Frontal cortex (tissue), 4 donors: Measurements from ENCODE around the gene CD247. TPM values are rescaled to one million over a fixed set of nuclear protein-coding genes. Genes with fewer than 3 reads are reported as not detected.

Experiments used
- DNase-seq, 2 donors: peaks; one replicate each; pipeline ENCODE4 v3.0.0; 2012; ENCODE audit warnings: low spot score in 2 of 2
- FAIRE-seq: peaks from 2 replicates; lab custom pipeline; 2012; peaks lifted over from hg19 to GRCh38; lab: Jason Lieb, UNC
- total RNA-seq: library from RNA; depleted of rRNA; stranded (reverse); fragments of >200 nt; gene quantifications from one replicate; pipeline ENCODE4 v1.2.3, GENCODE V29; 2014
- donor health status: control.
- donor health status: control.
- donor health status: control.

The CD247 gene
- total RNA-seq, 1 donor from 2014 or later: 1.2 TPM

- DNase-seq (no peak), FAIRE-seq (no peak)
Observed at GRCh38 chr1:167515893-167516321, 2.4 kb downstream of the CD247 start.

DNA sequence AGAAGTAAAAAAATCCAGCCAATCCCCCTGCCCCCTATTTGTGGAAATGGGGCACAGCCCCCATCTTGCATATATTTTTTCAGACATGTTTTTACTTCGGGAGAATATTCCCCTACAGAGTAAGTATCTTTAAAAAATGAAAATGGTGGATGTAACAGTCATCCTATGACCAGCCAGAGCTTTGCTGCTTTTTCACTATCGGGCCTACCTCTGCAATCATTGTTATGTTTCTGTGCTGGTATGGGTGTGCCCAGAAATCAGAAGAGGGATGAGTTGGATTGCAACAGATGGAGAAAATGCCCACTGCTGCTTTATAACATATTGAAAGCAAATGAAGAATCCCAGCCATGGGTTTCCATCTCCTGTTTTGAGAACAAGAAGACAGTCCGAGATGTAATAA lies 2.9 kb downstream of the CD247 start:
- DNase-seq: no peak
- no peak for FAIRE-seq

DNA sequence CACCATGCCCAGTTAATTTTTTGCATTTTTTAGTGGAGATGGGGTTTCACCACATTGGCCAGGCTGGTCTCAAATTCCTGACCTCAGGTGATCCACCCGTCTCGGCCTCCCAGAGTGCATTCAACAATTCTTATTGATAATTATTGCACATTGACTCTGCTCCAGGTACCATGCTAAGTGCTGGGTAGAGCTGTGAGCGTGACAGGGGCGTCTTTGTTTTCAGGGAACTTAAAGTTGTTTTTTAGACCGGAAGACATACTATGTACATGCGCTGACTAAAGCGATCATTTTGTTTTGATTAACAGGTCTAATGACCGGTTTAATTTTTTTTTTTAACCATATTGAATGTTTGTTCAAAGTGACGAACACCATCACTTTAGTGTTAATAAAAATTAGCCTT lies 4.0 kb downstream of the CD247 start:
- DNase-seq: no peak
- no peak for FAIRE-seq

DNA sequence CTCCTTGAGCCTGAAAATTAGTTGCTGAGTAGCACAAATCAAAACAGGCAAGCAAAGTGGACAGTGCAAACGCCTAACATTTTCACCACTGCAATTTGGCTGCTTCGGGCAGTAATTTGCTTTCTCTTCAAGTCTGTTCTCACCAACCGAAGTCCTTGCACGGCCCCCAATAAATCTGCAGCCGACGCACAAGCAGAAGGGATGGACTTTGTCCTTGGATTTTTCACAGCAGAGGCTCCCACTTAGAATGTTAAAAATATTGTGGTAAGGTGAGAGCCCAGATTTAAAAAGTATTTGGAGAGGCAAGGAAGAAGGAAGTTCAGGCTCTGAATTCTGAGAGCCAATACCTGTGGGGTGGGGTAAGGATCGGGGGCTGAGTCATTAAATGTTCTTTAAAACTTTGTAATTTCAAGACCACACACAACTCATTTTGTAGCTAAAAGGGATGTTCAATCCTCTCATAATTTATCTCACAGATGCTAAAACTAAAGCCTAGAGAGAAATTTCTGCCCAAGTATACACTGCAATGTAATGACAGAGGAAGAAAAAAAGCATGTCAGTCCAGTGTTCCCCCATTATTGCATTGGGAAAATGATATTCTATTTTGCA lies 6.2 kb downstream of the CD247 start:
- DNase-seq (no peak), FAIRE-seq (no peak)

DNA sequence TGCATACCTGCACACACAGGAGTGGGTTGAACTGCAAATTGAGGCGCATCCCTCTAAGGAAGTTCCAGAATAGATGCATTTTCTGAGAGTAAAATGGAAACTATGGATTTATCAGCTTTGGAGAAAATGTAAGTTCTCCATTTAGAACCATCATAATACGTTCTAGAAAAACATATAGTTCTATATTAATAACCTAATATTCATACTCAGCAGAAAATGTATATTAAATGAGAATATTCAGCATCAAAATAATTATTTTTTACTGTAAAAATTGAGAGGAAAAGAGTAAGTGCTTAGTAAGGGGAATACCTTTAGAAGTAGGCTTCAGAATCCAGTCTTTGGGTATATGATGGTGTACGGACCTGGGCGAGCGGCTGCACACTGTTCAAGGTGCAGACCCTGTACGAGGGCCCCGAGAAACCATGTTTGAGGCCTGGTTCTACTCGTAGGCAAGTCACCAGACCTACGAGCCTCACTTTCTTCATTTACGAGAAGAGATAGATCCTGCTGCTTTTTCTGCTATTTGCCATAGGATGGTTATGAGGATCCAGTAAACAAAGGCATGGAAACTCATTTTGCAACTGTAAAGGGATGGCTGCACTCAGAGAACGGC lies 6.8 kb downstream of the CD247 start:
- FAIRE-seq (no peak), DNase-seq (no peak)

DNA sequence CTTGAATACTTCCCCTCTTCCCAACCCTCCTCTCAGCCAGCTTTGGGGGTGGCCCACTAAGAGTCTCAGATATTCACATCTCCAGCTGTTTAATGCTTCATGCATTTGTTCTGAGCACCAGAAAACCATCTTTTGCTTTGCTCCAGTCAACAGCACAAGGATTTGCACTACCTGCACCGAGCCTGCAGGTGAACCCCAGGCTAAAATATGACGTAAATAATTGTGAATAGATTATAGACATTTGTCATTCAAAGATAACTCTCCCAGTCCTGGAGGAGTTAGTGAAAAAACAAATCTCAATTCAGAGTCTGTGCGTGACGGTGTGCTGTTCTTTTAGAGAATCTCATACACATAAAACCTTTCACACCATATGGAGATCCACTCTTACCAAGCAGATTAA lies 7.4 kb downstream of the CD247 start:
- FAIRE-seq: no peak
- no peak for DNase-seq

DNA sequence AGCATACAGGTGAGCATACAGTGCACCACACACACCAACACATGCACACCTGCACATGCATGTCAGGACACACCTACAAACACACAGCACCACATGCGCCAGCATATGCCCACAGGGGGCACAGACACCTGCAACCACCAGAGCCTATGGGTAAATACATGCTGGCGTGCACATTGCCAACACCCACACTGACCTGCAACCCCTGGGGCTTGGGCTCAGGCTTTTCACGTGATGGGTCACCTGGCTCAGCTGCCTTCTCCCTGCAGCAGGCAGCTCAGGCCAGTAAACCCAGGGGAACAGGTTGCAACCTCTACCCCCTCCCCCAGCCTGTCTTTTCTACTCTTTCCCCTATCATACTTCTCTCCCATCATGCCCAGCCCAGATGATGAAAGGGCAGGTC lies 8.1 kb downstream of the CD247 start:
- DNase-seq (no peak), FAIRE-seq (no peak)

GRCh38 chr1:167509587-167509986 lies 8.7 kb downstream of the CD247 start:
- FAIRE-seq: no peak
- no peak for DNase-seq

GRCh38 chr1:167507719-167508118 lies 10.6 kb downstream of the CD247 start:
- no peak for FAIRE-seq
- DNase-seq: no peak

DNA sequence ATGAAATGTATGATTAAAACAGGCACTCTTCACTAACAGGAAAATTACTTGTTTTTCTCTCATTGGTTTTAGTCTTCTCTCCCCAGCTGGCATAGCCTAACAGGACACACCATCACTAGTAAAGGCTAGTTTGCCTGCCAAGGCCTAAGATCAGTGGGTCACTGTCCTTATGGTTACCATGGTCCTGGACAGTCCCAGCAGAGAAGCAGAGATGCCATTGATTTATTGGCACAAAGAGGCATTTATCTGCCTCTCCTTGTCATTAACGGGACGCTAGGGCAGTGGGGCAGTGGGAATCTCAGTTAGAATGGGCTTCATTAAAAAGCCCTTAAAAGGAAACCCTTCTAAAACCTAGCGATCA lies 13.9 kb downstream of the CD247 start:
- FAIRE-seq: no peak
- no peak for DNase-seq

- DNase-seq (no peak), FAIRE-seq (no peak)
Observed at GRCh38 chr1:167503626-167504466, 14.5 kb downstream of the CD247 start.

GRCh38 chr1:167502719-167503462 lies 15.4 kb downstream of the CD247 start:
- FAIRE-seq: no peak
- no peak for DNase-seq

DNA sequence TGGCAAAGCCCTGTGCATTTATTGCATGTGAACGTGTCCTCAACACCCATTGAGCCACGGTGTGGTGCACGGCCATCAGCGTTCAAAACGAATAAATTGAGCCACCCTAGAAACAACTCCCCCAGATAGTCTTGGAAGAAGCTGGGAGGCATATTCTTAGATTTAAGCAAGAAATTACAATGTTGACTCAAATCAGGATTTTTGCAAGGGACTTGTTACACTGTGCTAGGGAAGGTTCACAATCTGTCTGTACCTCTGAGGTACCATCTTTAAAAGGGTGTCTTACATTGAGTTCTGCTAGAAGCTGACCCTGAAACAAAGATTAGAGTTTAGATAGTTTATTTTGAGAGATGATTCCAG lies 16.2 kb downstream of the CD247 start:
- FAIRE-seq: no peak

GRCh38 chr1:167501515-167502191 lies 16.7 kb downstream of the CD247 start:
- no peak for FAIRE-seq
- DNase-seq: no peak

More for the DNA sequence above, 16.2 kb downstream of the CD247 start:
- no peak for DNase-seq

DNA sequence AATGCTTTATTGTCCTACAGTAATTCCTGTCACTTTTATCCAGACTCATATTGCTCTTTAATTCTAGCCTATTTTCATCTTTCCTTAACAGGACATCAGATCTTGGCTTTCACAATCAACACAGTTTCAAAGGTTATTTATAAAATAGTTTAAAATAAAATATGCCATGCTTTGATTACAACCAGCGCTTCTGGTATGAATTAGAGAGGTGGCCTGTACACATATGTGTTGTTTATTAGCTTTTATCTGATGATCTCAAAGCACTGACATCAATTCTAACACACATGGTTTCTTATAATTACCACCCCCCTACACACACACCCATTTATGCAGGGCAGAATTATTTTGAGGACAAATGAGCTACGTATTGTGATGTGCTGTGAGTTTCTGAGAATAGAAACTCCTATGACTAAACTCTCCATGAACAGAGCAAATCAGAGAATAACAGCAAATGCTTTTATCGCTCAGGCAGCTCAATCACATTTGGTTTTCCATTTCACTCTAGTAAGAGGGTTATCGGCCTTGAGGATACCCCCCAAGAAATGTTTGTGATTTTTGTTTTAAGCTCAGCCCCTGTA lies 18.0 kb downstream of the CD247 start:
- no peak for DNase-seq
- no peak for FAIRE-seq

GRCh38 chr1:167499664-167500101 lies 18.6 kb downstream of the CD247 start:
- FAIRE-seq (no peak), DNase-seq (no peak)

- no peak for FAIRE-seq
- DNase-seq: no peak
Observed at GRCh38 chr1:167499106-167499505, 19.2 kb downstream of the CD247 start.

GRCh38 chr1:167496797-167497619 lies 21.3 kb downstream of the CD247 start:
- FAIRE-seq (no peak), DNase-seq (no peak)

- no peak for FAIRE-seq
- no peak for DNase-seq
Observed at GRCh38 chr1:167493372-167493771, 25.0 kb downstream of the CD247 start.
